ENCODE measurements around the gene DENND1A. TPM values are rescaled to one million over a fixed set of nuclear protein-coding genes. Genes with fewer than 3 reads are reported as not detected.

The DENND1A gene
- total and polyA plus RNA-seq, 9 donors = 9.3 to 16.0 (median 13.8) TPM

DNA sequence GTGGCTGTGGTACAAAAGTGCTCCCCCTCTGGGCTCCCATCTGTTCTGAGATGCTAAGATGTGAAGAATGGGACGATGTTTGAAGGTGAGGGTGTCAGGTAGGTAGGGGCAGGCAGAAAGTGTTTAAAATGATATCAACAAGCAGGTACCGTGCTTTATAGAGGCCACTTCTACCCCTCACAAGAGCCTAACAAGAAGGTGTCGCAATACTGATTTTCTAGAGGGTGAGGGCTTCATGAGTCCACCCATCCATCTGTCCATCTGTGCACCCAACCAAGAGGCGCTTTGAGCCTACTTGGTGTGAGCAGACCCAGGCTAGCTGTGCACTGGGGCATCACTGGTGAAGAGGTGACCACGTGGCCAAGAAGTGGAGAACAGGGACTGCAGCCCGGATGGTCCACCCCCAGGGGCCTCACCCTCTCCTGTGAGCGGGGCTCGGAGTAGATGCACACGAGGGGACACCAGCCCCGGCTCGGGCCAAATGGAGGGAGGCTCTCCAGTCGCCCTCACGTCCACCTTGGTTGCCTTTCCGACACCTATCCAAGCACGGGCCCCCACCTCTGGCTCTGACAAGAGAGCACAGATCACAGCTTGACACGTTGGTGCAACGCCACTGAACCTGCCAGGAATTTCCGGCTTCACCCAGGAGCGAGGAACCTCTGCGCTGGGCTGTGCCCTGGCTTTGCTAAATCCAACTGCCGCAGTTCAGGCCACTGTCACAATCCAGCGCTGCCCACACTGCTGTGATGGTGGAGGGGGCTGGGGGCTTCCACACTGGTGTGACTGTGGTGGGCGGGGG lies 539.4 kb downstream of the DENND1A start:
- H3K9me3 ChIP-seq (replicated peaks; ENCODE audit: control insufficient read depth, low read depth, low read length) = peaks cover 3% of the 10 kb centered on the region
- no peaks in the 10 kb centered on the region for H3K27me3 ChIP-seq (ENCODE audit: control insufficient read depth, insufficient read depth, low read length)
- no peak for DNase-seq
- H3K4me3 ChIP-seq (ENCODE audit: low read length) = no peak overlapping the region
- WGBS (ENCODE audit: insufficient coverage) = 69% methylated on average over 19 of the region's 23 CpGs
- no peak overlapping the region for H3K27ac ChIP-seq (ENCODE audit: low read length)
- H3K4me1 ChIP-seq (ENCODE audit: control insufficient read depth, insufficient read depth, low read length) = peaks cover 14% of the 10 kb centered on the region
- no peaks in the 10 kb centered on the region for H3K36me3 ChIP-seq (ENCODE audit: control insufficient read depth, insufficient read depth, low read length)

DNA sequence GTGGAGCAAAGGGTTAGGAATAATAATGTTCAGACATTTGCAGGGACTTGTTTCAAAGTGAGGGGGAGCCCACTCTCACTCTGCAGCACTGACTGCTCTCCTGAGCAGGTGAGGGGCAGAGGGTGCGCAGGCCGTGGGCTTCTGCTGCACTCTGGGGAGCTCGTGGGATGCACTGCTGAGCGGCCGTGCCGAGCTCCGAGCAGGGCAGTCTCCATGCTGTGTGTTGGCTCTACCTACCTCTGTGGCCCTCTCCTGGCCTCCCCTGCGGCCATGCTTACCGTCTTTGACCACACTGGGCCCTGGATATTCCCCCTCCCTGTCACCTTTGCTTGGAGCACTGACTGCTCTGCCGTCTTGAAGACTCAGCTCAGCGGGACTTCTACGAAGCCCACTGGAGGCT lies 540.2 kb downstream of the DENND1A start:
- no peak for DNase-seq
- Histone ChIP-seq H3K27me3 (ENCODE audit: control insufficient read depth, insufficient read depth, low read length) (no peaks in the 10 kb centered on the region), H3K27ac (ENCODE audit: low read length) (no peak overlapping the region), H3K4me3 (ENCODE audit: low read length) (no peak overlapping the region), H3K9me3 (replicated peaks; ENCODE audit: control insufficient read depth, low read depth, low read length) (peaks cover 3% of the 10 kb centered on the region), H3K36me3 (ENCODE audit: control insufficient read depth, insufficient read depth, low read length) (no peaks in the 10 kb centered on the region), H3K4me1 (ENCODE audit: control insufficient read depth, insufficient read depth, low read length) (peaks cover 6% of the 10 kb centered on the region)
- WGBS (ENCODE audit: insufficient coverage) = 42% methylated on average over 9 of the region's 12 CpGs

GRCh38 chr9:123389070-123389469 lies 540.9 kb downstream of the DENND1A start:
- 63% methylated on average over 8 of the region's 10 CpGs for WGBS (ENCODE audit: insufficient coverage)
- DNase-seq = no peak
- H3K4me3 ChIP-seq (ENCODE audit: low read length) = no peak overlapping the region
- H3K27ac ChIP-seq (ENCODE audit: low read length) = no peak overlapping the region
- peaks cover 3% of the 10 kb centered on the region for H3K9me3 ChIP-seq (replicated peaks; ENCODE audit: control insufficient read depth, low read depth, low read length)
- H3K27me3 ChIP-seq (ENCODE audit: control insufficient read depth, insufficient read depth, low read length) = no peaks in the 10 kb centered on the region
- H3K4me1 ChIP-seq (ENCODE audit: control insufficient read depth, insufficient read depth, low read length) = no peaks in the 10 kb centered on the region
- no peaks in the 10 kb centered on the region for H3K36me3 ChIP-seq (ENCODE audit: control insufficient read depth, insufficient read depth, low read length)

GRCh38 chr9:123387686-123388085 lies 542.2 kb downstream of the DENND1A start:
- H3K4me1 ChIP-seq (ENCODE audit: control insufficient read depth, insufficient read depth, low read length) = no peaks in the 10 kb centered on the region
- H3K4me3 ChIP-seq (ENCODE audit: low read length) = no peak overlapping the region
- H3K27ac ChIP-seq (ENCODE audit: low read length) = no peak overlapping the region
- H3K9me3 ChIP-seq (replicated peaks; ENCODE audit: control insufficient read depth, low read depth, low read length) = no peaks in the 10 kb centered on the region
- no peak for DNase-seq
- WGBS (ENCODE audit: insufficient coverage) = 69% methylated on average over 13 of the region's 14 CpGs
- peaks cover 9% of the 10 kb centered on the region for H3K36me3 ChIP-seq (ENCODE audit: control insufficient read depth, insufficient read depth, low read length)
- H3K27me3 ChIP-seq (ENCODE audit: control insufficient read depth, insufficient read depth, low read length) = no peaks in the 10 kb centered on the region

- H3K4me1 ChIP-seq (ENCODE audit: control insufficient read depth, insufficient read depth, low read length) = peaks cover 2% of the 10 kb centered on the region
- no peaks in the 10 kb centered on the region for H3K9me3 ChIP-seq (replicated peaks; ENCODE audit: control insufficient read depth, low read depth, low read length)
- H3K27me3 ChIP-seq (ENCODE audit: control insufficient read depth, insufficient read depth, low read length) = no peaks in the 10 kb centered on the region
- no peak overlapping the region for H3K4me3 ChIP-seq (ENCODE audit: low read length)
- DNase-seq = no peak
- 82% methylated on average over 26 of the region's 27 CpGs for WGBS (ENCODE audit: insufficient coverage)
- peaks cover 12% of the 10 kb centered on the region for H3K36me3 ChIP-seq (ENCODE audit: control insufficient read depth, insufficient read depth, low read length)
- no peak overlapping the region for H3K27ac ChIP-seq (ENCODE audit: low read length)
These were observed 546.3 kb downstream of the DENND1A start for GRCh38 chr9:123383512-123384170.

DNA sequence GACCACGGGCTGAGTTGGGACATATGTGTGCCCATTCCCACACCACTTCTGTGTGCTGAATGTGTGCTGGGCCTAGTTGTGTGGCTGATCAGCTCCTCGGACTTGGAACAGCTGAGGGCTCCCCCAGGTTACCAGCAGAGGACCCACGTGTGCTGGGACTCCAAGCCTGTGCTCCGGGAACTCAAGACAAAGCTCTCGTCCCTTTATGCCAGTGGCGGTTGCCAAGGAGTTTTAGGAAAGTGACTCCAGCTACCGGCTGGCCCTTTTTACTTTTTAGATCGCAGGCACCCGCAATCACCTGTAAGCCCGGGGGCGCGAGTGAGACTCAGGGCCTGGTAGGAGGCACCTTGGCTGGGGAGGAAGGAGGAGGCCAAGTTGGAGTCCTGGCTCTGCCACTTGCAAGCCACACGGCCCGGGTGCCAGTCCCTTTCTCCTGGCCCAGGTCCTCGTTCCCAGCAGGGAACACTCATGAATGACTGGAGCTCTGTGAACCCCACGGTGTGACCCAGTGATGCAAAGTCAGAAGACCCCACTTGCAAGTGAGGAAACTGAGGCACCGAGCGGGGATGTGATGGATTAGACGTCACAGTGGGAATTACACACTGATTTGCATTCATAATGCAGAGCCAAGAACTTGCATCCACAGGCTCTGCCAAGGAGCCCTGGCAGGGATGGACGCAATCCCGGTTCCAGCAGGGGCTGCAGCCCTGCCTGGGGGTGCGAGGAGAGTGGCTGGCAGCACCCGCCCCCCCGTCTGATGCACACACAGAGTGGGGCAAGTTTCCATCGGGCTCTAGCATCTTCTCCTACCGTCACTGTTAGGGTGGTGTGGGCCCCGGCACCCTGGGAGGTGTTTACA lies 547.0 kb downstream of the DENND1A start:
- H3K4me1 ChIP-seq (ENCODE audit: control insufficient read depth, insufficient read depth, low read length) = peaks cover 2% of the 10 kb centered on the region
- H3K9me3 ChIP-seq (replicated peaks; ENCODE audit: control insufficient read depth, low read depth, low read length) = no peaks in the 10 kb centered on the region
- DNase-seq = no peak
- 81% methylated on average over 20 of the region's 27 CpGs for WGBS (ENCODE audit: insufficient coverage)
- H3K4me3 ChIP-seq (ENCODE audit: low read length) = no peak overlapping the region
- no peak overlapping the region for H3K27ac ChIP-seq (ENCODE audit: low read length)
- peaks cover 12% of the 10 kb centered on the region for H3K36me3 ChIP-seq (ENCODE audit: control insufficient read depth, insufficient read depth, low read length)
- no peaks in the 10 kb centered on the region for H3K27me3 ChIP-seq (ENCODE audit: control insufficient read depth, insufficient read depth, low read length)

DNA sequence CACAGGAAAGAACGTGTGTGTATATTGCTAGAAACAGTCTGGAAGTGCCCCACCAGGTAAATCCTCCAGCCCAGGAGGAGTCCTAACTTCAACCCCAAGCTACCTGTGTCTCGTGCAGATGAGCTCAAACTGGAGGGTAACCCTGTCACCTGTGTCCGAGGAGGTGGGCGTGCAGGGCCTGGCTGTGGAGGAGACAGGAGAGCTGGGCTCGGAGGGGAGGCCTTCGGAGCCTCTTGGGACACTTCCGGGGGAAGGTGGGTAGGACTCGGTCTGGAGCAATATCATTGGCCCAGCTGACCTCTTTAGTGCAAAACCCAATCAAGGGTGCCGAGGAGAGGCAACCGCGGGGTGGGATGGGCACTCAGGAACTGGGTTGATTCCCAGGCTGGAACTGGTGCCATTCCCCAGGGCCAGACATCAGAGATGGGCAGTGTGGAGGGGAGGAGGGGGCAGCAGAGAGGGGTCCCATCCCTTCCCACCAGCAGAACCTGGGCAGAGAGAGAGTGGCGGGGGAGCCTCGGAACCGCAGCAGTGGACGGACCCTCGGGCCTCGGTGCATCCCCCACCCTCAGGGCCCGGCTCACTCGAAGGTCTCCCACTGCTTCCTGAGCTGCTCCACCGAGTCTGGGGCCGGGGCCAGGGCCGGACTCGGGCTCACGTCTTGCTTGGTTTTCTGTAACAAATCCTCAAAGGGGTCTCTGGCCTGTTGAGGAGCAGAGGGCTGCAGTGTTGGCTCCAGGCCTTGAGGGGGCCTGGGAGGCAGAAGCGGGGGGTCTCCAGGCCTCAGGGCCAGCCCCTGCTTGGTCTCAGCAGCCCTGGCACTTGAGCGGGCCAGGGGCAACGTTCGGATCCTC lies 548.8 kb downstream of the DENND1A start:
- peaks cover 9% of the 10 kb centered on the region for H3K4me1 ChIP-seq (ENCODE audit: control insufficient read depth, insufficient read depth, low read length)
- DNase-seq = no peak
- 83% methylated on average over 19 of the region's 28 CpGs for WGBS (ENCODE audit: insufficient coverage)
- H3K27ac ChIP-seq (ENCODE audit: low read length) = no peak overlapping the region
- H3K27me3 ChIP-seq (ENCODE audit: control insufficient read depth, insufficient read depth, low read length) = peaks cover 8% of the 10 kb centered on the region
- H3K36me3 ChIP-seq (ENCODE audit: control insufficient read depth, insufficient read depth, low read length) = peaks cover 12% of the 10 kb centered on the region
- no peaks in the 10 kb centered on the region for H3K9me3 ChIP-seq (replicated peaks; ENCODE audit: control insufficient read depth, low read depth, low read length)
- H3K4me3 ChIP-seq (ENCODE audit: low read length) = no peak overlapping the region

- WGBS (ENCODE audit: insufficient coverage) = 82% methylated on average over 21 of the region's 30 CpGs
- H3K27ac ChIP-seq (ENCODE audit: low read length) = no peak overlapping the region
- DNase-seq = no peak
- H3K4me3 ChIP-seq (ENCODE audit: low read length) = no peak overlapping the region
- peaks cover 12% of the 10 kb centered on the region for H3K36me3 ChIP-seq (ENCODE audit: control insufficient read depth, insufficient read depth, low read length)
- peaks cover 20% of the 10 kb centered on the region for H3K4me1 ChIP-seq (ENCODE audit: control insufficient read depth, insufficient read depth, low read length)
- peaks cover 27% of the 10 kb centered on the region for H3K27me3 ChIP-seq (ENCODE audit: control insufficient read depth, insufficient read depth, low read length)
- H3K9me3 ChIP-seq (replicated peaks; ENCODE audit: control insufficient read depth, low read depth, low read length) = no peaks in the 10 kb centered on the region
These were observed 550.8 kb downstream of the DENND1A start for GRCh38 chr9:123378956-123379660.

DNA sequence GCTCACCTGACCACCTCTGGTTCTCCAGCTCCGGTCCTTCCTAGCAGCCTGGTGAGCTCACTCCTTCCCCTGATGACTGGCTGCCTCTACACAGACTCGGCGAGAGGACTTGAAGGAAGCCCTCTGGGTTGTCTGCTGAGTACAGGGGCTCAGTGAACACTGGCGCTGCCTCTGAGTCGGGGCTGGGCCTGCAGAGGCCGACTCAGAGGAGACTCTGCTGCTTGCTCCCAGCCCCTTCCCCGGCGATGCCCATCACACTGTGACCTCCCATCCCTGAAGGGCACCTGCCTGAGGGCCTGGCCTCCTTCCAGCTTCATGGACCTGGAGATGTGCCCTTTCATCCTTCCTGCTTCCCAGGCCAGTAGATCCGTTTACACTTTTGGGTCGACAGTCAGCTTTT lies 551.9 kb downstream of the DENND1A start:
- Histone ChIP-seq H3K4me1 (ENCODE audit: control insufficient read depth, insufficient read depth, low read length) (peaks cover 24% of the 10 kb centered on the region), H3K27me3 (ENCODE audit: control insufficient read depth, insufficient read depth, low read length) (peaks cover 33% of the 10 kb centered on the region), H3K4me3 (ENCODE audit: low read length) (no peak overlapping the region), H3K27ac (ENCODE audit: low read length) (no peak overlapping the region), H3K36me3 (ENCODE audit: control insufficient read depth, insufficient read depth, low read length) (peaks cover 5% of the 10 kb centered on the region), H3K9me3 (replicated peaks; ENCODE audit: control insufficient read depth, low read depth, low read length) (no peaks in the 10 kb centered on the region)
- 50% methylated on average over 10 of the region's 10 CpGs for WGBS (ENCODE audit: insufficient coverage)
- DNase-seq = no peak

All from muscle of leg (tissue), 11 donors.